Spinal cord (tissue), 10 donors: ENCODE results near the gene ZNF335. TPM values are rescaled to one million over a fixed set of nuclear protein-coding genes. Genes with fewer than 3 reads are reported as not detected.
"Not testable (repeated sequence)": the region's sequence is repeated elsewhere in the genome, so short reads cannot be mapped to it uniquely, and the experiment has no call there.

Source experiments
- DNase-seq, 6 donors: peaks; one replicate each; pipeline versions ENCODE4 v3.0.0 to v3.0.0-alpha.2; 2013 to 2015; ENCODE audit warnings: low spot score in 6 of 6, low read depth in 4 of 6
- H3K27ac ChIP-seq: one replicate; pipeline ENCODE4 v1.5.1; 2013; ENCODE audit warnings: low read depth, low read length, control low read depth
- H3K27me3 ChIP-seq: one replicate; pipeline ENCODE4 v1.6.1; 2013; ENCODE audit warnings: low read length; ENCODE audit not compliant: control insufficient read depth, insufficient read depth
- H3K36me3 ChIP-seq: one replicate; pipeline ENCODE4 v1.6.1; 2013; ENCODE audit warnings: low read length; ENCODE audit not compliant: control insufficient read depth, insufficient read depth
- H3K4me1 ChIP-seq: one replicate; pipeline ENCODE4 v1.6.1; 2013; ENCODE audit warnings: low read length; ENCODE audit not compliant: control insufficient read depth, insufficient read depth
- H3K4me3 ChIP-seq: one replicate; pipeline ENCODE4 v1.5.1; 2013; ENCODE audit warnings: low read depth, low read length, control low read depth
- H3K9me3 ChIP-seq: one replicate; pipeline ENCODE4 v1.6.1; 2013; ENCODE audit warnings: low read length; ENCODE audit not compliant: control insufficient read depth, insufficient read depth
- WGBS: methylation state at CpG from one replicate; pipeline ENCODE4 v1.1.5; 2013; ENCODE audit warnings: missing lambda C conversion rate; ENCODE audit not compliant: insufficient coverage; 5-methylcytosine and 5-hydroxymethylcytosine counted together
- polyA plus RNA-seq, 2 donors: library from polyadenylated mRNA; unstranded; fragments of 120-200 nt; gene quantifications; one replicate each; pipeline ENCODE4 v1.2.1, GENCODE V29; 2013; ENCODE audit not compliant: insufficient read length in 2 of 2
- total RNA-seq, 2 donors: library from RNA; depleted of rRNA in 1 of 2; stranded (reverse); fragments of 120-200 nt in 1 of 2; fragments of >200 nt in 1 of 2; gene quantifications; one replicate each; pipeline versions ENCODE4 v1.2.3 to v1.2.4, GENCODE V29; 2013 to 2014
- donor health status: healthy.

Gene ZNF335
- total and polyA plus RNA-seq, 4 donors: 9.9 to 21.6 (median 15.6) TPM

DNA sequence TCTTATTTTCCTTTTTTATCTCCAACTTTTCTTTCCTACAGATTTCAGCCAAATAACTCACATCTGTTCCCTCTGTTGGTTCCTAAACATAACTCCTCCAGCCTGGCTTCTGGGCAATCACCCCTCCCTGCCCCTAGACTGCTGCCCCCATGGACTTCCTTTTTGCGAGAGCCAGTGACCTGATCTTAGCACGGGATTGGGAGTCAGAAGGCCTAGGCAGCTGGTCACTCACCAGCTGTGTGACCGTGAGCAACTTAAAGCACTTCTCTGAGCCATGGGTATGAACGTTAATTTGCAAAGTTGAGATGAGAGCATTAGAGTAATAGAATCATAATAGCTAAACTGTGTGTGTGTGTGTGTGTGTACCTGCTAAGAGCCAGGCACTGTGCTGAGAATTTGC, 32.2 kb upstream of the ZNF335 start:
- no peak for DNase-seq
- no peak overlapping the region for H3K27ac ChIP-seq
- H3K9me3 ChIP-seq: no peaks in the 10 kb centered on the region
- H3K4me3 ChIP-seq: no peak overlapping the region
- WGBS: 56% methylated on average over 3 of the region's 4 CpGs
- no peaks in the 10 kb centered on the region for H3K36me3 ChIP-seq
- H3K27me3 ChIP-seq: peaks cover 32% of the 10 kb centered on the region
- peaks cover 11% of the 10 kb centered on the region for H3K4me1 ChIP-seq

DNA sequence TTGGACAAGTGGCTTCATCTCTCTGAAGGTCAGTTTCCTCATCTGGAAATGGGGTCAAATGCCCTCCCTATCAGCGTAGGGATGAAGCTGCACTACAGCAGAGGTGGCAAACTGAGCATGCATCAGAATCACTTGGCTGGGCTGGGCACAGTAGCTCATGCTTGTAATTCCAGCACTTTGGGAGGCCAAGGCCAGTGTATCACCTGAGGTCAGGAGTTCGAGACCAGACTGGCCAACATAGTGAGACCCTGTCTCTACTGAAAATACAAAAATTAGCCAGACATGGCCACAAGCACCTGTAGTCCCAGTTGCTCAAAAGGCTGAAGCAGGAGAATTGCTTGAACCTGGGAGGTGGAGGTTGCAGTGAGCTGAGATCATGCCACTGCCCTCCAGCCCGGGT, 30.0 kb upstream of the ZNF335 start:
- no peaks in the 10 kb centered on the region for H3K9me3 ChIP-seq
- no peaks in the 10 kb centered on the region for H3K36me3 ChIP-seq
- no peak for DNase-seq
- no peak overlapping the region for H3K4me3 ChIP-seq
- 95% methylated on average over 2 of the region's 3 CpGs for WGBS
- H3K4me1 ChIP-seq: peaks cover 11% of the 10 kb centered on the region
- no peak overlapping the region for H3K27ac ChIP-seq
- H3K27me3 ChIP-seq: peaks cover 13% of the 10 kb centered on the region

DNA sequence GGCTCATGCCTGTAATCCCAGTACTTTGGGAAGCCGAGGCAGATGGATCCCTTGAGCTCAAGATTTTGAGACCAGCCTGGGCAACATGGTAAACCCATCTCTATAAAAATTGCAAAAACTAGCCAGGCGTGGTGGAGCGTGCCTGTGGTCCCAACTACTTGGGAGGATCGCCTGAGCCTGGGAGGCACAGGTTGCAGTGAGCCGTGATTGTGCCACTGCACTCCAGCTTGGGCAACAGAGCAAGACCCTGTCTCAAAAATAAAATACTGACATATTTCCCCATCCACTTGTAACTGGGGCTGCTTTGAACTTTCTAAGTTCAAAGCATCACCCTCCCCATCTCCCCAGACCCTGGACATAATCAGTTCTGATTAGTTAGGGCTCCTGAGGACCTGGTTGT, 29.5 kb upstream of the ZNF335 start:
- Histone ChIP-seq H3K9me3 (no peaks in the 10 kb centered on the region), H3K27ac (no peak overlapping the region), H3K36me3 (no peaks in the 10 kb centered on the region), H3K4me3 (no peak overlapping the region), H3K4me1 (peaks cover 11% of the 10 kb centered on the region), H3K27me3 (peaks cover 9% of the 10 kb centered on the region)
- no peak for DNase-seq
- 82% methylated on average over 5 of the region's 5 CpGs for WGBS

DNA sequence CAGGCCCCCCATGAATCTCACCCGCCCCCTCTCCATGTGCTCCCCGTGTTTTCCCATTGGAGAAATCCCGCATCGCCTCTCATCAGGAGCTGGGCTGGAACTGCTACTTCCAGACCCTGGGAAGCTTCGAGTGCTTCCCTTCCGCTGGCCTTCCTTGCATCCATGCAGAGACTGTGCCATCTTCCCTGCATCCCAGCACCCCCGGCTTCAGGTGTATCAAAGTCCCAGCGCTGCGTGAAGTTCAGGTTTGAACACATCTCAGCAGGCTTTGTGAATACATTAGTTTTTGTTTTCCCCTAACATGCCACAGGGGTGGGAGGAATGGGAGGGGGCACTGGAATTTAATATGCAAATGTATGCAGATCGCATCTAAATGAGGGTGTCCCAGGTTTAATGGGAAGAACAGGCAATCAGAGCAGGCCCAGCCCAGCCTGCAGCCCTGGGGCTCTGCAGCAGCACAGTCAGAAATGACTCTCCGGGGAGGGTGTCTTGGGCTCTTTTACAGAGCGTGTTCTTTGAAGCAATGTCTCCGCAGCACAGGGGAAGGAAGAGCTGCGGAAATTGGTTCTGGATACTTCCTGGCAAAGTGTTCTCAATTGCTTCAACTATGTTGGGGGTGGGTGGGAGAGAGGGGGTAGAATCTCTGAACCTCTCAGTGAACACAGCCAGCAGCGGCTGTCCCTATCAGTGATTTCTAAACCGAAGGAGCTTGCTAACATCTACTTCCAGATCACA, 28.4 kb upstream of the ZNF335 start:
- H3K27me3 ChIP-seq: peaks cover 5% of the 10 kb centered on the region
- H3K36me3 ChIP-seq: no peaks in the 10 kb centered on the region
- no peak overlapping the region for H3K4me3 ChIP-seq
- peak in 2 of 6 donors; percentile 22 to 93 for DNase-seq
- no peaks in the 10 kb centered on the region for H3K9me3 ChIP-seq
- no peak overlapping the region for H3K27ac ChIP-seq
- H3K4me1 ChIP-seq: peaks cover 11% of the 10 kb centered on the region
- WGBS: 19% methylated on average over 12 of the region's 16 CpGs

DNA sequence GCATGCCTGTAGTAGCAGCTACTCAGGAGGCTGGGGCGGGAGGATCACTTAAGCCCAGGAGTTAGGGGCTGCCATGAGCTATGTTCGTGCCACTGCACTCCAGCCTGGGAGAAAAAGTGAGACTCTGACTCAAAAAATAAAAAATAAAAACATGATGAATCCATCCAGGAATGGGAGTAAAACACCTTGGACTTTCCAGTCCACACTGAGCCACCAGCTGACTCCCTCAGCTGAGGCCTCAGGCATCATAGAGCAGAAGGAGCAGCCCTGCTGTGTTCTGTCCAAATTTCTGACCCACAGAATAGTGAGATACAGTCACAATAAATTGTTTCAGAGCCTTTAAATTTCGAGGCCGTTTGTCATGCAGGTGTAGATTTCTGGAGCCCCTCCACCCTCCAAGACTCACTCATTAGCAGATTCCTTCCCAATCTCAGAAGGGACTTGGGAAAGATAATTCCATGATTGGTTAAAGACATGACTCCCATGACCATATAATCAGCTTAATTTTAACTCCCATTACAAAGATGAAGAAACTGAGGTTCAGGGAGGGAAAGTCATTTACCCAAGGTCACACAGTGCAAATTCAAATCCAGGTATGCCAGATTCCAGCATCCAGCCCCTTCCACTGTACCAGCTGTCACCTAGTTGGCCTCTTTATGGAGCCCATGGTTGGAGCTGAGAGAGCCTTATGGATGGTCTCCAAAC, 27.7 kb upstream of the ZNF335 start:
- Histone ChIP-seq H3K4me3 (no peak overlapping the region), H3K27ac (no peak overlapping the region), H3K27me3 (peaks cover 2% of the 10 kb centered on the region), H3K36me3 (no peaks in the 10 kb centered on the region), H3K9me3 (no peaks in the 10 kb centered on the region), H3K4me1 (peaks cover 11% of the 10 kb centered on the region)
- WGBS: no CpG with 5 or more reads among the region's 4 CpGs
- no peak for DNase-seq

DNA sequence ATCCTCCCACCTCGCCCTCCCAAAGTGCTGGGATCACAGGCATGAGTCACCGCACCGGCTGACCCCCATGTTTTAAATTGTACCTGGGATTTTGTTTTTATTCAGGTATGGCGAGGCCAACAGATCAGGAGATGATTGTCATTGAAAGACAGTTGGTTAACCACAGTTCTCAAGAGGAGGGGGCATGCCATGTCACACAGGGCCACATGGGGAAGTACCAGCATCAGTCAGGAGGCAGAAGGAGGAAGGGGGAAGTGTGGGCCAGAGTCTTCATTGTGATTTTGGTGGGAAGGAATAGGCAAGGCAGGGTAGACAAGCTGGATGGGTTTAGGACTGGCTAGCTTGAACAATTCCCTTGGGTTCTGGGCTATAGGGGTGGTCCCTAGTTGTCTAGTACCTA, 26.8 kb upstream of the ZNF335 start:
- Histone ChIP-seq H3K27ac (no peak overlapping the region), H3K4me3 (no peak overlapping the region), H3K9me3 (no peaks in the 10 kb centered on the region), H3K4me1 (peaks cover 11% of the 10 kb centered on the region), H3K36me3 (no peaks in the 10 kb centered on the region), H3K27me3 (peaks cover 2% of the 10 kb centered on the region)
- WGBS: 81% methylated on average over 3 of the region's 4 CpGs
- no peak for DNase-seq

DNA sequence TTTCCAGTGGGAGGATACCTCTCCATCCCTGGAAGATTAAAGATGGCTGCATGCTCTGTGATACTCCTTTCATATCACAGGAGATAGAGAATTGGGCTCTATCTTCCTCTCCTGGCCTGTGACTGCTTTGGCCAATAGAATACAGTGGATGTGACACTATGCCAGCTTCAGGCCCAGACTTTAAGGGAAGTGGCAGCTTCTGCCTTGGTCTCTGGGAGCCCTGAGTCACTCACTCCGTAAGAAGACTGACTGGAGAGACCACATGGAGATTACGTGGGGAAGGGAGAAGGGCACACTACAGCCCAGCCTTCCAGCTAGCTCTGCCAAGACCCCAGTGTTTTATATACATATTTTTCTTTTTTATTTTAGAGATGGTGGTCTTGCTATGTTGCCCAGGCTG, 26.3 kb upstream of the ZNF335 start:
- peaks cover 2% of the 10 kb centered on the region for H3K27me3 ChIP-seq
- H3K27ac ChIP-seq: no peak overlapping the region
- H3K4me1 ChIP-seq: peaks cover 11% of the 10 kb centered on the region
- no peaks in the 10 kb centered on the region for H3K36me3 ChIP-seq
- no peaks in the 10 kb centered on the region for H3K9me3 ChIP-seq
- DNase-seq: no peak
- no peak overlapping the region for H3K4me3 ChIP-seq
- WGBS: no CpG with 5 or more reads among the region's 2 CpGs

DNA sequence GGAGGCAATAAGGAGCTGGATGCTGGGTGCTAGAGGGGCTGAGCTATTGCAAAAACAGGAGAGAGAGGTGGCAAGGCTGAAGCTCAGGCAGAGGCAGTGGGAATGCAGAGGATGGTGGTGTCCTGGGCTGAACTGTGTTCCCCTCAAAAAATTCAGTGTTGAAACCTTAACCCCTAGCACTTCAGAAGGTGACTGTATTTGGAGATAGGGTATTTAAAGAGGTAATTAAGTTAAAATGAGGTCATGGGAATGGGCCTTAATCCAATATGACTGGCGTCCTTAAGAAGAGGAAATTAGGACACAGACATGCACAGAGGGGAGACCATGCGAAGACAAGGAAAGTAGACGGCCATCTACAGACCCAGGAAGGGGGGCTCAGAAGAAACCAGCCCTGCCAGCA, 25.2 kb upstream of the ZNF335 start:
- Histone ChIP-seq H3K36me3 (no peaks in the 10 kb centered on the region), H3K4me1 (peaks cover 11% of the 10 kb centered on the region), H3K4me3 (no peak overlapping the region), H3K9me3 (no peaks in the 10 kb centered on the region), H3K27me3 (peaks cover 2% of the 10 kb centered on the region), H3K27ac (no peak overlapping the region)
- WGBS: 61% methylated on average over 3 of the region's 3 CpGs
- no peak for DNase-seq

DNA sequence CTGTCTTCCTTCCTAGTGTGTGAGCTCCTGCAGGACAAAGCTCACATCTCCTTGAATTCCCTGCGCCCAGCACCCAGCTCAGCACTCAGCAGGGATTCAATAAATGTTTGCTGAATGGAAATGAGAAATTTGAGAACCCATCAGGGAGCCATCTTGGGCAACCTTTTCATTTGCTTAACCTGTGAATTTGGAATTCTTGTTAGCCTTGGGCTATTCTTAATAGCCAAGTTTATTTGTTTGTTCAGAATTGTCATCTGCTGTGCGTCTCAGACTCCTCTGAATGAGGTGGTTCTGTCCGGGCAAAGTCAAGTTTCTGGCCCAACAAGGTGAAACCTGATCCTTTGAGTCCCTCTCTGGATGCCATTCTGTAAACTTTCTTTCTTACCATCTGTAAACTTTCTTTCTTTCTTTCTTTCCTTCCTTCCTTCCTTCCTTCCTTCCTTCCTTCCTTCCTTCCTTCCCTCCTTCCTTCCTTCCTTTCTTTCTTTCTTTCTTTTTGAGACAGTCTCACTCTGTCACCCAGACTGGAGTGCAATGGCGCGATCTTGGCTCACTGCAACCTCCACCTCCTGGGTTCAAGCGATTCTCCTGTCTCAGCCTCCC, 23.6 kb upstream of the ZNF335 start:
- H3K27me3 ChIP-seq, H3K9me3 ChIP-seq, H3K36me3 ChIP-seq, H3K27ac ChIP-seq, H3K4me1 ChIP-seq, DNase-seq, H3K4me3 ChIP-seq: not testable (repeated sequence)
- 81% methylated on average over 4 of the region's 6 CpGs for WGBS
